ENCODE results near the gene CHCHD6.

- no peak for TF ChIP-seq EZH2 (IDR thresholded peaks at IDR 0.05; ENCODE audit: low read length, unreplicated experiment)
- no peak for TF ChIP-seq CTCF (conservative IDR thresholded peaks at IDR 0.05; ENCODE audit: low read depth, low read length)
Measured at GRCh38 chr3:126923423-126923822, 219.4 kb downstream of the CHCHD6 start.

Data from PC-3 (cell line).